Keratinocyte (primary cell): ENCODE measurements around the gene FRS3.

ENCODE experiments used
- EZH2 ChIP-seq: IDR thresholded peaks from one replicate; pipeline ENCODE4 v1.6.1; 2012; ENCODE audit warnings: inconsistent platforms, mild to moderate bottlenecking, low read length, moderate library complexity
- TF ChIP-seq, protein P1 (sequence below), 3 experiments: IDR thresholded peaks in 1 of 3; conservative IDR thresholded peaks in 1 of 3; optimal IDR thresholded peaks in 1 of 3; 2 replicates in 2 of 3; 3 replicates in 1 of 3; pipeline versions ENCODE3 to v1.5.1; 2011; ENCODE audit warnings: low read length in 3 of 3, mild to moderate bottlenecking in 3 of 3, moderate library complexity in 2 of 3, control low read depth in 1 of 3, inconsistent platforms in 1 of 3; ENCODE audit not compliant: insufficient read depth in 2 of 3; ENCODE audit errors: extremely low read depth in 1 of 3

DNA sequence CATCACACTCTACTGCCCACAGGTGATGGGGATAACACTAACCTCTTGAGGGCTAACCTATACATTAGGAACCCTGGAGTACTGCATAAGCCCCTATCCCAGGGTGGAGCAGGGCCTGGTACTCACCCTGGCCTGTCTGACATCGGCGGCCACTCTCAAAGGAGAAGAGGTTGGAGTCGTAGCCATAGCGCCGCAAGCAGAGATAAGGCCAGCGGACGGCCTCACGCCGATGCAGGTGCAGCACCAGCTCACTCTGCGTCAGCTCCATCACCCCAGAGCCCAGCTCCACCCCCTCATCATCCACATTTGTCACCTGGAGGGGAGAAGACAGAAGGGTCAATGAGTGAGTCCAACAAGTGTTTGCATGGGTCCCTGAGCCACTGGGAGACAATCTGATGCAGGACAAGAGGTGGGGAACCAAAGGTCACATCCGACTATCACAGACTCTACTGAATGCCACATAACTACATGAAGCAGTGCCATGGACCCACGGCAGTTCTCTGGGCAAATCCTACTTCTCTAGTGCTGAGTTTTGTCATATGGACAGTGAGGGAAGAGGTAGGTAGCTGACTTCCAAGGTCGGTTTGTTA is 4.3 kb downstream of the FRS3 start:
- TF ChIP-seq, protein P1, sequence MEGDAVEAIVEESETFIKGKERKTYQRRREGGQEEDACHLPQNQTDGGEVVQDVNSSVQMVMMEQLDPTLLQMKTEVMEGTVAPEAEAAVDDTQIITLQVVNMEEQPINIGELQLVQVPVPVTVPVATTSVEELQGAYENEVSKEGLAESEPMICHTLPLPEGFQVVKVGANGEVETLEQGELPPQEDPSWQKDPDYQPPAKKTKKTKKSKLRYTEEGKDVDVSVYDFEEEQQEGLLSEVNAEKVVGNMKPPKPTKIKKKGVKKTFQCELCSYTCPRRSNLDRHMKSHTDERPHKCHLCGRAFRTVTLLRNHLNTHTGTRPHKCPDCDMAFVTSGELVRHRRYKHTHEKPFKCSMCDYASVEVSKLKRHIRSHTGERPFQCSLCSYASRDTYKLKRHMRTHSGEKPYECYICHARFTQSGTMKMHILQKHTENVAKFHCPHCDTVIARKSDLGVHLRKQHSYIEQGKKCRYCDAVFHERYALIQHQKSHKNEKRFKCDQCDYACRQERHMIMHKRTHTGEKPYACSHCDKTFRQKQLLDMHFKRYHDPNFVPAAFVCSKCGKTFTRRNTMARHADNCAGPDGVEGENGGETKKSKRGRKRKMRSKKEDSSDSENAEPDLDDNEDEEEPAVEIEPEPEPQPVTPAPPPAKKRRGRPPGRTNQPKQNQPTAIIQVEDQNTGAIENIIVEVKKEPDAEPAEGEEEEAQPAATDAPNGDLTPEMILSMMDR (optimal IDR thresholded peaks at IDR 0.05 in 1 of 3, IDR thresholded peaks at IDR 0.05 in 1 of 3, conservative IDR thresholded peaks at IDR 0.05 in 1 of 3; ENCODE audit: extremely low read depth in 1 of 3, insufficient read depth in 2 of 3, low read length in 3 of 3): no peak
- no peak for TF ChIP-seq EZH2
